Left lung (tissue), 10 donors: Measurements from ENCODE around the gene INPP5A. TPM values are rescaled to one million over a fixed set of nuclear protein-coding genes. Genes with fewer than 3 reads are reported as not detected.
A peak's percentile ranks its signal among the peaks of the same experiment; 100 is the strongest.
"Not testable (repeated sequence)": the region's sequence is repeated elsewhere in the genome, so short reads cannot be mapped to it uniquely, and the experiment has no call there.

ENCODE experiments used
- ATAC-seq: fragments of 200-7000 bp; cut with Tn5 transposase; one replicate; pipeline ENCODE4 v1.9.1; 2020; ENCODE audit warnings: moderate library complexity
- DNase-seq, 4 donors: peaks; one replicate each; pipeline ENCODE4 v3.0.0-alpha.2; 2013 to 2020
- H3K27ac ChIP-seq, 2 donors: fragments of 200-600 bp; sonication (generic) in 1 of 2; one replicate each; pipeline versions ENCODE4 v1.5.0 to v1.8.0; 2020 to 2021
- H3K27me3 ChIP-seq, 2 donors: fragments of 200-600 bp; sonication (generic) in 1 of 2; one replicate each; pipeline versions ENCODE4 v1.5.0 to v1.8.0; 2020 to 2021
- H3K36me3 ChIP-seq, 2 donors: fragments of 200-600 bp; sonication (generic) in 1 of 2; one replicate each; pipeline versions ENCODE4 v1.5.0 to v1.8.0; 2020 to 2021
- H3K4me1 ChIP-seq, 2 donors: fragments of 200-600 bp; one replicate each; pipeline ENCODE4 v1.8.0; 2021
- H3K4me3 ChIP-seq, 2 donors: fragments of 200-600 bp; sonication (generic) in 1 of 2; one replicate each; pipeline versions ENCODE4 v1.5.0 to v1.8.0; 2020 to 2021; ENCODE audit warnings: mild to moderate bottlenecking in 1 of 2
- H3K9me3 ChIP-seq, 2 donors: fragments of 200-600 bp; sonication (generic) in 1 of 2; one replicate each; pipeline versions ENCODE4 v1.5.0 to v1.8.0; 2020 to 2021
- CTCF ChIP-seq, 2 donors: fragments of 200-600 bp; sonication (generic) in 1 of 2; IDR thresholded peaks; one replicate each; pipeline versions ENCODE4 v1.5.0 to v1.8.0; 2021; ENCODE audit warnings: antibody characterized with exemption in 2 of 2
- intact Hi-C, 2 donors: fragments of 100-400 bp; cut with DNase I; formaldehyde crosslinking; loops; one replicate each; pipeline versions ENCODE4 v1.11.2 to v1.14.2; 2022
- polyA plus RNA-seq, 6 donors: library from polyadenylated mRNA; unstranded; fragments of 120-200 nt; gene quantifications; one replicate each; pipeline ENCODE4 v1.2.1, GENCODE V29; 2013; ENCODE audit not compliant: insufficient read length in 6 of 6
- total RNA-seq, 2 donors: library from RNA; stranded (reverse); fragmentation: NEBNext Ultra II Directional; extraction: Animal tissue kit (Norgen Biotek cat#: 25700); gene quantifications; one replicate each; pipeline ENCODE4 v1.2.1, GENCODE V29; 2021
- donor health status: DM: no; HTN: yes; CAD: no.
- donor health status: DM: no; HTN: no; CAD: no.

INPP5A gene
- total and polyA plus RNA-seq, 8 donors: 32.0 to 44.0 (median 36.8) TPM

- Histone ChIP-seq H3K27me3 (no peaks in the 10 kb centered on the region), H3K27ac (no peak overlapping the region), H3K9me3 (no peaks in the 10 kb centered on the region), H3K4me1 (no peaks in the 10 kb centered on the region), H3K4me3 (no peak overlapping the region), H3K36me3 (peaks cover 0 to 36% of the 10 kb centered on the region in 2 donors)
- no peak for ATAC-seq
- no peak for TF ChIP-seq CTCF (IDR thresholded peaks at IDR 0.05)
- intact Hi-C loops: no loop called here
- DNase-seq: no peak
Observed at GRCh38 chr10:132742837-132743194, 205.2 kb downstream of the INPP5A start.

GRCh38 chr10:132743196-132743924, 205.8 kb downstream of the INPP5A start:
- H3K9me3 ChIP-seq, H3K27ac ChIP-seq, intact Hi-C loops, H3K4me1 ChIP-seq, DNase-seq, H3K4me3 ChIP-seq, H3K27me3 ChIP-seq: not testable (repeated sequence)
- ATAC-seq: peak; percentile 50
- peaks cover 0 to 36% of the 10 kb centered on the region in 2 donors for H3K36me3 ChIP-seq

- no peak overlapping the region for H3K27ac ChIP-seq
- no peak overlapping the region for H3K4me3 ChIP-seq
- ATAC-seq (no peak), DNase-seq (no peak)
- intact Hi-C loops: no loop called here
- TF ChIP-seq CTCF (IDR thresholded peaks at IDR 0.05): no peak
- H3K4me1 ChIP-seq: no peaks in the 10 kb centered on the region
- H3K9me3 ChIP-seq: no peaks in the 10 kb centered on the region
- no peaks in the 10 kb centered on the region for H3K27me3 ChIP-seq
- H3K36me3 ChIP-seq: peaks cover 0 to 37% of the 10 kb centered on the region in 2 donors
Observed at GRCh38 chr10:132743925-132744490, 206.4 kb downstream of the INPP5A start.

GRCh38 chr10:132744839-132745238, 207.3 kb downstream of the INPP5A start:
- intact Hi-C loops: no loop called here
- ATAC-seq: no peak
- no peaks in the 10 kb centered on the region for H3K4me1 ChIP-seq
- TF ChIP-seq CTCF (IDR thresholded peaks at IDR 0.05): no peak
- no peak for DNase-seq
- H3K27me3 ChIP-seq: no peaks in the 10 kb centered on the region
- H3K9me3 ChIP-seq: no peaks in the 10 kb centered on the region
- H3K27ac ChIP-seq: no peak overlapping the region
- H3K36me3 ChIP-seq: peaks cover 0 to 37% of the 10 kb centered on the region in 2 donors
- no peak overlapping the region for H3K4me3 ChIP-seq

- ATAC-seq: no peak
- peaks cover 0 to 41% of the 10 kb centered on the region in 2 donors for H3K36me3 ChIP-seq
- TF ChIP-seq CTCF (IDR thresholded peaks at IDR 0.05): no peak
- no peak overlapping the region for H3K4me3 ChIP-seq
- H3K27me3 ChIP-seq: no peaks in the 10 kb centered on the region
- no peaks in the 10 kb centered on the region for H3K9me3 ChIP-seq
- no peak for DNase-seq
- H3K4me1 ChIP-seq: no peaks in the 10 kb centered on the region
- H3K27ac ChIP-seq: no peak overlapping the region
- intact Hi-C loops: no loop called here
Observed at GRCh38 chr10:132745511-132745910, 207.9 kb downstream of the INPP5A start.
